IMR-90 (cell line): ENCODE data around the gene ODAD2. TPM values are rescaled to one million over a fixed set of nuclear protein-coding genes. Genes with fewer than 3 reads are reported as not detected.
"Not testable (repeated sequence)": the region's sequence is repeated elsewhere in the genome, so short reads cannot be mapped to it uniquely, and the experiment has no call there.

ENCODE experiments used
- ATAC-seq: fragments of 200-7000 bp; cut with Tn5 transposase; 2 replicates; pipeline ENCODE4 v1.9.1; 2020; ENCODE audit warnings: low read depth, mild to moderate bottlenecking, moderate library complexity
- BruUV-seq: library from RNA; stranded (reverse); fragments of 400-500 nt; replicated peaks from 2 replicates; lab custom pipeline; 2021; lab: Mats Ljungman, UMichigan
- CTCF ChIA-PET: fragments of 300-600 bp; formaldehyde crosslinking; extraction: SDS; loops from one replicate; lab custom pipeline; 2021; ENCODE audit warnings: antibody characterized with exemption; lab: Yijun Ruan, JAX
- POLR2A ChIA-PET: fragments of 300-600 bp; sonication (Branson Sonifier 250); formaldehyde crosslinking; loops from one replicate; lab custom pipeline; 2022; ENCODE audit warnings: antibody characterized with exemption; ENCODE audit not compliant: unreplicated experiment; lab: Charles Lee
- DNase-seq: peaks from one replicate; pipeline ENCODE4 v3.0.0; 2013
- H2AFZ ChIP-seq: replicated peaks from 2 replicates; pipeline ENCODE3; 2013; ENCODE audit warnings: low read length, mild to moderate bottlenecking; ENCODE audit not compliant: poor library complexity
- H2AK5ac ChIP-seq: 2 replicates; pipeline ENCODE4 v1.6.1; 2013; ENCODE audit warnings: low read depth, low read length, inconsistent platforms
- H2AK9ac ChIP-seq: replicated peaks from 2 replicates; pipeline ENCODE3; 2013; ENCODE audit warnings: mild to moderate bottlenecking, low read depth, low read length, moderate library complexity; ENCODE audit not compliant: poor library complexity
- H2BK120ac ChIP-seq: 2 replicates; pipeline ENCODE4 v1.6.1; 2013; ENCODE audit warnings: low read depth, low read length, inconsistent platforms
- H2BK15ac ChIP-seq: 3 replicates; pipeline ENCODE4 v1.6.1; 2013; ENCODE audit warnings: low read depth, low read length, inconsistent platforms
- H2BK20ac ChIP-seq: 2 replicates; pipeline ENCODE4 v1.6.1; 2013; ENCODE audit warnings: low read depth, mild to moderate bottlenecking, inconsistent platforms, low read length, moderate library complexity
- H2BK5ac ChIP-seq: 2 replicates; pipeline ENCODE4 v1.6.1; 2013; ENCODE audit warnings: mild to moderate bottlenecking, low read depth, low read length, inconsistent platforms; ENCODE audit not compliant: poor library complexity, severe bottlenecking
- H3K14ac ChIP-seq: replicated peaks from 2 replicates; pipeline ENCODE4 v1.6.1; 2013; ENCODE audit warnings: low read depth, low read length, inconsistent platforms
- H3K18ac ChIP-seq: 2 replicates; pipeline ENCODE4 v1.6.1; 2013; ENCODE audit warnings: low read depth, low read length, control low read depth
- H3K23ac ChIP-seq: 2 replicates; pipeline ENCODE4 v1.6.1; 2013; ENCODE audit warnings: low read depth, low read length, inconsistent platforms
- H3K27ac ChIP-seq: 2 replicates; pipeline ENCODE4 v1.5.1; 2013; ENCODE audit warnings: mild to moderate bottlenecking, control low read depth, low read length; ENCODE audit not compliant: insufficient read depth
- H3K27me3 ChIP-seq: 2 replicates; pipeline ENCODE4 v1.6.1; 2013; ENCODE audit warnings: low read length; ENCODE audit not compliant: control insufficient read depth, insufficient read depth
- H3K36me3 ChIP-seq: 2 replicates; pipeline ENCODE4 v1.6.1; 2013; ENCODE audit warnings: low read length, mixed read lengths; ENCODE audit not compliant: control insufficient read depth, insufficient read depth
- H3K4ac ChIP-seq: 2 replicates; pipeline ENCODE4 v1.6.1; 2013; ENCODE audit warnings: low read depth, low read length, inconsistent platforms
- H3K4me1 ChIP-seq: 2 replicates; pipeline ENCODE4 v1.6.1; 2013; ENCODE audit warnings: low read length, mixed read lengths; ENCODE audit not compliant: control insufficient read depth, insufficient read depth
- H3K4me2 ChIP-seq: 2 replicates; pipeline ENCODE4 v1.6.1; 2013; ENCODE audit warnings: low read depth, mild to moderate bottlenecking, control low read depth, low read length, moderate library complexity
- H3K4me3 ChIP-seq: 2 replicates; pipeline ENCODE4 v1.5.1; 2013; ENCODE audit warnings: low read depth, mild to moderate bottlenecking, control low read depth, low read length, moderate library complexity; ENCODE audit not compliant: insufficient read depth
- H3K56ac ChIP-seq: 2 replicates; pipeline ENCODE4 v1.6.1; 2013; ENCODE audit warnings: low read length, inconsistent platforms; ENCODE audit not compliant: insufficient read depth; ENCODE audit errors: extremely low read depth
- H3K79me1 ChIP-seq, 2 experiments: 2 replicates each; pipeline ENCODE4 v1.6.1; 2013; ENCODE audit warnings: low read length in 2 of 2, inconsistent platforms in 1 of 2, low read depth in 1 of 2
- H3K9ac ChIP-seq: 2 replicates; pipeline ENCODE4 v1.6.1; 2013; ENCODE audit warnings: low read depth, low read length, control low read depth
- H3K9me1 ChIP-seq: 2 replicates; pipeline ENCODE4 v1.6.1; 2013; ENCODE audit warnings: low read length, inconsistent platforms; ENCODE audit not compliant: insufficient read depth
- H3K9me3 ChIP-seq: 2 replicates; pipeline ENCODE4 v1.6.1; 2013; ENCODE audit warnings: low read length; ENCODE audit not compliant: control insufficient read depth, insufficient read depth
- H4K20me1 ChIP-seq: 2 replicates; pipeline ENCODE4 v1.6.1; 2013; ENCODE audit warnings: low read length, inconsistent platforms; ENCODE audit not compliant: insufficient read depth
- H4K5ac ChIP-seq: 2 replicates; pipeline ENCODE4 v1.6.1; 2013; ENCODE audit warnings: mild to moderate bottlenecking, low read depth, low read length, control low read depth
- H4K8ac ChIP-seq, 2 experiments: 2 replicates each; pipeline ENCODE4 v1.6.1; 2013; ENCODE audit warnings: low read depth in 2 of 2, low read length in 2 of 2, control low read depth in 1 of 2, inconsistent platforms in 1 of 2
- H4K91ac ChIP-seq: 2 replicates; pipeline ENCODE4 v1.6.1; 2013; ENCODE audit warnings: low read depth, low read length, inconsistent platforms; ENCODE audit not compliant: insufficient read depth
- BHLHE40 ChIP-seq: fragments of 150-350 bp; IDR thresholded peaks from 2 replicates; pipeline ENCODE4 v1.6.1; 2016; ENCODE audit warnings: mild to moderate bottlenecking, low read depth, low read length
- CEBPB ChIP-seq: IDR thresholded peaks from 2 replicates; pipeline ENCODE4 v1.6.1; 2012; ENCODE audit warnings: low read depth, low read length, improper control_type of control experiment
- ELK1 ChIP-seq: fragments of 150-350 bp; IDR thresholded peaks from 2 replicates; pipeline ENCODE4 v1.6.1; 2016; ENCODE audit warnings: low read depth, mild to moderate bottlenecking, low read length, moderate library complexity, borderline replicate concordance
- MAFK ChIP-seq: IDR thresholded peaks from 2 replicates; pipeline ENCODE4 v1.6.1; 2012; ENCODE audit warnings: low read depth, low read length, improper control_type of control experiment
- NFE2L2 ChIP-seq: fragments of 150-350 bp; IDR thresholded peaks from 2 replicates; pipeline ENCODE4 v1.6.1; 2016; ENCODE audit warnings: low read depth, mild to moderate bottlenecking, low read length
- RFX5 ChIP-seq: IDR thresholded peaks from 2 replicates; pipeline ENCODE4 v1.8.0; 2012; ENCODE audit warnings: low read depth, mild to moderate bottlenecking, low read length, moderate library complexity
- WGBS, 2 experiments: methylation state at CpG; one replicate each; pipeline versions ENCODE4 v1.1.5 to v1.1.7; 2013; ENCODE audit warnings: missing lambda C conversion rate in 2 of 2; ENCODE audit not compliant: insufficient read length in 1 of 2; ENCODE audit errors: extremely low coverage in 2 of 2; 5-methylcytosine and 5-hydroxymethylcytosine counted together
- dilution Hi-C: fragments of 300-500 bp; cut with HindIII; formaldehyde crosslinking; loops from one replicate; pipeline ENCODE4 v1.14.3; 2018; ENCODE audit warnings: low sequenced_read_pairs; ENCODE audit not compliant: unreplicated experiment
- in situ Hi-C: fragments of 300-500 bp; cut with MboI; formaldehyde crosslinking; loops from 3 replicates; pipeline ENCODE4 v1.14.3; 2019; ENCODE audit warnings: low sequenced_read_pairs, inconsistent platforms, mixed read lengths
- intact Hi-C: fragments of 100-400 bp; cut with micrococcal nuclease; formaldehyde crosslinking; loops from 2 replicates; pipeline ENCODE4 v1.10.0; 2022
- polyA plus RNA-seq, 3 experiments: library from polyadenylated mRNA; depleted of rRNA; stranded (reverse); fragments of >200 nt; gene quantifications; 2 replicates each; pipeline ENCODE4 v1.2.3, GENCODE V29; 2012; ENCODE audit warnings: low replicate concordance in 1 of 3
- total RNA-seq: library from RNA; depleted of rRNA; stranded (reverse); fragments of >200 nt; gene quantifications from 2 replicates; pipeline ENCODE4 v1.2.3, GENCODE V29; 2012

The ODAD2 gene
- total and polyA plus RNA-seq, 2 of the 4 experiments (the other 2 are of a cell fraction), result 0.53 to 0.72 TPM

DNA sequence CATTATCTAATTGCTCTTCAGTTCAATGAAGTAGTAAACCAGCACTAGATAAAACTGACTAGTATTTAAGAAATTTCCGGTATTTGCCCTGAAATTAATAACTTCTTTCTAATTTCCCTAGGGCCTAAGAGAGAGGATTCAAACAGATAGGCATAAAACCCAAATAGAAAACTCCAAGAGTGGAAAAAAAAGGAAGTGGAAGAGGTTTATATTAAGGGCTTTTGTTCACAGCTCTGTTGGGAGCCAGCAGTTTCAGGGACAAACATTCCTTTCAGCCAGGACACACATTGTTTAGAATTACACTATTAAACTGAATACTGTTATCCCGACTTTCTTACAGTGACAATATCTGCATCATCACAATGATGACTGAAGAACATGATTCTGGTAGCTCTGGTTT lies 3.6 kb downstream of the ODAD2 start:
- in situ Hi-C loops, result no loop called here
- Histone ChIP-seq H2AK5ac (no peak overlapping the region), H3K9me1 (no peaks in the 10 kb centered on the region), H3K56ac (no peak overlapping the region), H4K5ac (no peak overlapping the region), H3K79me1 (no peaks in the 10 kb centered on the region), H2AK9ac (no peak overlapping the region), H2AFZ (no peak overlapping the region), H3K9me3 (no peaks in the 10 kb centered on the region), H3K27ac (no peak overlapping the region), H3K4me2 (no peak overlapping the region), H4K8ac (no peak overlapping the region), H3K36me3 (no peaks in the 10 kb centered on the region), H2BK5ac (no peak overlapping the region), H4K20me1 (no peaks in the 10 kb centered on the region), H3K18ac (no peak overlapping the region), H2BK20ac (no peak overlapping the region), H3K4me3 (no peak overlapping the region), H3K23ac (no peak overlapping the region; the same call in 1 of the 2 replicates), H4K91ac (no peak overlapping the region), H2BK120ac (no peak overlapping the region), H3K4me1 (peaks cover 1% of the 10 kb centered on the region; the same call in 1 of the 2 replicates), H3K14ac (no peak overlapping the region), H2BK15ac (no peak overlapping the region), H3K9ac (no peak overlapping the region), H3K27me3 (no peaks in the 10 kb centered on the region), H3K4ac (no peak overlapping the region)
- no peak; the same call in 1 of the 2 replicates for ATAC-seq
- no TSS peak for BruUV-seq
- WGBS, 2 experiments, result no CpG with 5 or more reads among the region's 2 CpGs
- no peak for TF ChIP-seq NFE2L2
- TF ChIP-seq RFX5, result no peak
- TF ChIP-seq BHLHE40, result no peak
- TF ChIP-seq MAFK, result no peak
- TF ChIP-seq CEBPB, result no peak
- no peak for TF ChIP-seq ELK1
- DNase-seq, result no peak
- dilution Hi-C loops, result no loop called here
- intact Hi-C loops, result loop anchor here (5.0 kb wide), 4 partner anchors 52 to 248 kb away; partner anchors contain the start of gene MKX
- ChIA-PET CTCF (no interaction called here), POLR2A (no interaction called here)

DNA sequence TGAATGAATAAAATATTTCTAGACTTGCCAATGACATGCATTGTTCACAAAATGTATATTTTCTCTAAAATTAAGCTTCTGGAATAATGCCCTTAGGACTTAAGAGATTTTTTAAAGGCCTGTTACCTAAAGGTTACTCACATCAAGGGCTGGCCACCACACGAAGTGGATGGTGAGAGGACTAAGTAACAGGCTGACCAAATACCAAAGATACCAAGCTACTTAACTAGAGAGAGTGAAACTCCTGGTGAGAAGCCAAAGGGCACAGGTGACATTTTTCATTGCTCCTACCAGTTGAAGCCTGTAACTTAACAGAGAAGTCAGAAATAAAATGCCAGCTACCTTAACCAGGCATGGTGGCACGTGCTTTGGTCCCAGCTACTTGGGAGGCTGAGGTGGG lies 9.5 kb downstream of the ODAD2 start:
- H3K9me1 ChIP-seq, H3K4ac ChIP-seq, H4K20me1 ChIP-seq, H3K27ac ChIP-seq, H2AFZ ChIP-seq, H2BK20ac ChIP-seq, POLR2A ChIA-PET, H3K79me1 ChIP-seq, H3K36me3 ChIP-seq, H3K4me1 ChIP-seq, H3K18ac ChIP-seq, H2BK5ac ChIP-seq, H2AK9ac ChIP-seq, H3K14ac ChIP-seq, H2BK15ac ChIP-seq, dilution Hi-C loops, ATAC-seq, intact Hi-C loops, H2AK5ac ChIP-seq, H3K9ac ChIP-seq, in situ Hi-C loops, H4K5ac ChIP-seq, DNase-seq, BruUV-seq, H3K27me3 ChIP-seq, H2BK120ac ChIP-seq, H3K4me3 ChIP-seq, H3K9me3 ChIP-seq, H4K8ac ChIP-seq, H3K23ac ChIP-seq, H4K91ac ChIP-seq, H3K4me2 ChIP-seq, H3K56ac ChIP-seq: not testable (repeated sequence)
- no CpG with 5 or more reads among the region's 2 CpGs for WGBS, 2 experiments
- CTCF ChIA-PET, result interaction anchor here (0.6 to 0.7 kb wide), 3 partner anchors 180 to 1595 kb away, joined by 4 to 5 read pairs (median 5); no protein-coding TSS in a partner anchor
